Fibroblast of peridontal ligament (primary cell): Measurements from ENCODE around the gene PFDN1.
"Not testable (repeated sequence)": the region's sequence is repeated elsewhere in the genome, so short reads cannot be mapped to it uniquely, and the experiment has no call there.

Experiments used
- DNase-seq: peaks from one replicate; pipeline ENCODE4 v3.0.0-alpha.2; 2010; ENCODE audit errors: extremely low read depth

PFDN1 gene

GRCh38 chr5:140302786-140303639, at the start of gene PFDN1:
TSS of gene PFDN1 (minus strand) at chr5:140303101. CDS start at chr5:140303073, 28 bp downstream.
- DNase-seq = peak; percentile 95

DNA sequence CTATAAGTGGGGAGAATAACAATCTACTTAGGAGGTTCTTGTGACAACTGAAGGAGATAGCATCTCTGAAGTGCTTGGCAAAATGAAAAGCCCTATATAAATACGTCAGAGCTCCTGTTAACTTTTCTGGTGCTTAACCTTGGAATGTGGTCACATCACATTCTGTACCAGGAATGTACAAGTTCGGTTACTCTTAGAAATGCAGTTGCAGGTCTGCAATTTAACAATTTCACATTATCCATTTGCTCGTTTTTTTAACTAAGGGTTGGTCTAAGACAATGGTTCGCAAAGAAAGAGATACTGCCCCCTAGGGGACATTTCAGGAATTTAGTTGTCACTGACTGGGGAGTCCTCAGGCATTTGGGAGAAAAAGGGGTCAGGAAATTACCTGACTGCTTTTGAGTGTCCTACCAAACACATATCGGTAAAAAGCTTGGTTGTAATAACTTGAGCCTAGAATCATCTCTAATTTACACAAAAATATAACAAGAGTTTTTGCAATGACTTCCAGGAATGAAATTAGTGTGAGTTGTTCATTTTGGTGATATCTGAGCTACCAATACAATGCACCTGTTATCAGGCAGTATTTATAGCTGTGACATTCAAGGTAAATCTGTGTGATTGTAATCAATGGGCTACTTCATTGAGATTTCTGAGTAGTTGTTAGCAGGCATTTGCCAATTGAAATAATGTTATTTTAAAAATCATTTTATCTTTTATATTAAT, 48.9 kb upstream of the PFDN1 start:
- peak; percentile 87 for DNase-seq

GRCh38 chr5:140349244-140349643, 46.3 kb upstream of the PFDN1 start:
- DNase-seq = peak; percentile 31

- no peak for DNase-seq
These were observed 45.2 kb upstream of the PFDN1 start for GRCh38 chr5:140348104-140348503.

DNA sequence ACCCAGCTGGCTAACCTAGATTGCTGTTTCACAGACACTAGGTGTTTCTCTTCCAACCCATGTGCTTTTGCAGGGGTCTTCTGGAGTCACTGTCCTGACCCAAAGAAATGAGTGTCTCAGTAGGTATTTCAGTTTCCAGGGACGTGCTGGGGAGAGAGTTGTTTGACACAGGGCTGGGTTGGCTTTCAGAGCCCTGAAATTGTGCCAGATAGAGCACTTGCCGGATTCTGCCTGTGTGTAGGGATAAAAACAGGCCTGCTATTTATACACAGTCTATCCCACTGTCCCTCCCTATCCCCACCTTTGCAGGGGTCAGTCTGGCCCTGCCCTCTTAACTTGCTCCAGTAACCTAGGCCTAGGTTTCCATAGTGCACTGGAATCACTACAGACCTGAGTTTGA, 44.5 kb upstream of the PFDN1 start:
- no peak for DNase-seq

GRCh38 chr5:140346348-140347221, 43.7 kb upstream of the PFDN1 start, which contains the start of gene HBEGF:
TSS of gene HBEGF (minus strand) at chr5:140346603. CDS start at chr5:140346328, 275 bp downstream.
- DNase-seq = peak; percentile 52

- peak; percentile 61 for DNase-seq
These were observed 43.0 kb upstream of the PFDN1 start for GRCh38 chr5:140345919-140346347.

GRCh38 chr5:140344683-140345423, 42.0 kb upstream of the PFDN1 start:
- no peak for DNase-seq

- DNase-seq = not testable (repeated sequence)
These were observed 40.9 kb upstream of the PFDN1 start for GRCh38 chr5:140343849-140344248.

DNA sequence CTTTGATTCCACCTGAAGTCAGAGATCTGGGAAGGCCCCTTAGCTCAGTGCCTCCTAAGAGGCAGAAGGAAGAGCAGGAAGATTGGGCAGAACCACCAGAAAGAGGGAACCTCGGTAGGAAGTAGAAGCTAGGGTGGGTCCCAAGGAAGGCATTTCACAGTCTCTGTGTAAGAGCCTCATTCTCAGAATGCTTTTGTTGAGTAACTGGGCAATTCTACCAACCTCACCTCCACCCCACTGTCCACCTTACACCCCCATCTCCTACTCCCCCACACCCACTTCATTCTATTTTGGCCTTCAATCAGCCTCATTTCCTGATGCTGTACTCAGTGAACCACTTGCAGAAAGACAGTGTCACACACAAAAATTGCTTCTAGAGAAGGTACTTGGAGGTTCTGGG, 40.0 kb upstream of the PFDN1 start:
- no peak for DNase-seq

DNA sequence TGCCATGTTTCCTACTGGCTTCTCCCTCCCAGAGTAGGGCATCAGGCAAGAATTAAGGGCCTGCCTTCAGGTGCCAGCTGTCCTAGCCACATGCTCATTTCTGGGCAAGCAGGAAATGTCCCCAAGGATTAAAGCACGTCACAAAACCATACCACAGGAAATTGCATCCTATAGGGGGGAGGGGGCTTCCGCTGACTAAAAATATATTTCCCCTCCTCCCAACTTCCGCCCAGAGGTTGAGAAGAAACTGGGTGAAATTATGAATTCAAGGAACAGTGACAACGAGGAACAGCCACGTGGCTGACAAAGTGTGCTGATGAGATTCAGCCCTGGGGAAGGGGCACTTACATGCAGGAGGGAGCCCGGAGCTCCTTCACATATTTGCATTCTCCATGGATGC, 39.4 kb upstream of the PFDN1 start:
- no peak for DNase-seq

DNA sequence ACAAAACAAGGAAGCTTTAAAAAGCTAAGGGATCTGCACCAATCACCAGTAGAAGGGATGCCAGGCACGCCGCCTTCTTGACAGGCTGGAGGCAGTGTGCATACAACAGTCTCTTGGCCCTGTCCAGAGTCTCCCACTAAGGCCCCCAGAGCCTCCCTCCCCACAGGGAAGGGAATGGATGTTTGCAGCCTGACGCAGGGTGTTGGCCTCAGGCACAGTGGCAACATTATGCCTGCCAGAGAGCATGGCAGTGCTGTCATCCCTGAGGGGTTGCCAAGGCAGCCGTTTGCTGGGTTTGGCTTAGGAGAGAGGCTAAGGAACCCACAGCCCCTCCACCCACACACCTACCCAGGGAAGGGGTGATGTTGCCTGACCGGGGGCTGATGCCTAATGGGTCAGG, 38.7 kb upstream of the PFDN1 start:
- DNase-seq = no peak

DNA sequence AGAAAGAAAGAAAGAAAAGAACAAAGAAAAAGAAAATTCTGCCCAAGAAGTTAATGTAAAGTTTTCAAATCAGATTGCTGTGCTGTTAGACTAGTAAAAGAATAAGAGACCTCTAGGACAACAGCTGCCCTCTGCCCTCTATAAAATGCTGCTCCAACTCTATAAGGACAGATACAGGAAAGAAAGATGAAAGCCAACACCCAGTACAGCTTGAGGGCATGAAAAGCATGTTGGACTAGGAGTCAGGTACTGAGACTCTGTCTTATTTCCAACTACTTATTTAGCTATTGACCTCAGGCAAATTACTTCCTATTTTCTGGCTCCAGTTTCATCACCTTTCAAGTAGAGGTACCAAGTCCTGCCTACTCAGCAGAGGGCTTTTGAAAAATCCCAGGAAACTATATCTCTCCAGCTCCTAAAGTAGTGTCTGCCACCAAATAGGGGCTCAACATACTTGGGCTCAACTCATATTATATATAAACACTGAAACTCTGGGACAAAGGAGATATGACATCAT, 37.8 kb upstream of the PFDN1 start:
- no peak for DNase-seq

DNA sequence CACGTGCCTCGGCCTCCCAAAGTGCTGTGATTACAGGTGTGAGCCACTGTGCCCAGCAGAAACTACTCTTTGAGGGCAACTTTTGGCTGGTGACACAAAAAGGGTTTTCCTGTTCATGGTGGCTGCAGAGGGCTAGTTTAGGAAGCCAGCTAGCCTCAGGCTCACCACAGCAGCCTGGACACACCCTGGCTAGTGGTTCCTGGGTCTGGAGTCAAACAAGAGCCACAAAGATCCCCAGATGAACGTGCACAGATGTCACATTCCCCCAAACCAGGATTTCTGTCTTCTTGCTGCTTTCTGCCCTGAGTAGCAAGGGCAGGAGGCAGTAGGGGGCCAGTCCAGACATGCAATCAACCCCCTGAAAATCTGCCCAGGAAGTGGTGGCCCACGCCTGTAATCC, 36.7 kb upstream of the PFDN1 start:
- DNase-seq = no peak

DNA sequence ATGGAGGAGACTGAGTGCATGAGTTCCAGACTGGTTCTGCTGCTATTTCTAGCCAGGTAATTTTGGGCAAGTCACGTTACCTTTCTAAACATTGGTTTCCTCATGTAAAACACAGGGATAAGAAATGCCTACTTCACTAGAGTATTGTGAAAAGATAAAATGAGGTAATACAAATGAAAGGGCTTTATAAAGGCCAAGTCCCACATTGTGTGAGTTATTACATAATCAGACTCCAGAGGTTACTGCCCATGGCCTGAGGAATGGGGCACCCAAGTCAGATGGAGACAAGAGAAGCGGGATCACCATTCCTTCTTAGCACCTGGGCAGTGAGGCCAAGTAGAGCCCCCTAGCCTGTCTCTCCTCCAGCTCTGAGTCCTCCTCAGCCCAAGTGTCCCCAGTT, 36.0 kb upstream of the PFDN1 start:
- no peak for DNase-seq

GRCh38 chr5:140338336-140338735, 35.4 kb upstream of the PFDN1 start:
- no peak for DNase-seq

GRCh38 chr5:140337880-140338279, 35.0 kb upstream of the PFDN1 start:
- no peak for DNase-seq

- no peak for DNase-seq
These were observed 33.5 kb upstream of the PFDN1 start for GRCh38 chr5:140336388-140336787.

DNA sequence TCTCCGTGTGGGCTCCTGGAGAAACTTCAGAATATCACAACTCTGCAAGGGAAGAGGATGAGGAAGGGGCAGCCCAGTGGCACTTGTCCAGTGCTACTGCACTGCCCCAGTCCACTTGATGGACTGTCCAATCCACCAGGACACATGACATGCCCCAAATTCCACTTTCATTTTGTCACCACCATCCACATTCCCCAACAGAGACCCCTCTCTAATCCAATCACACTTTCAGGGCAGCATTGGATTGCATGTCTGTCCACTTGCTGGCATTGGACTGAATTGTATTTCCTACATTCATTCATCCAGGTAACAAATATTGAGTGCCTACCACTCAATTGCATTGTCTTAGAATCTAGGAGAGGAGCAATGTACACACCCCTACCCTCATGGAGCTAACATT, 28.7 kb upstream of the PFDN1 start:
- no peak for DNase-seq

DNA sequence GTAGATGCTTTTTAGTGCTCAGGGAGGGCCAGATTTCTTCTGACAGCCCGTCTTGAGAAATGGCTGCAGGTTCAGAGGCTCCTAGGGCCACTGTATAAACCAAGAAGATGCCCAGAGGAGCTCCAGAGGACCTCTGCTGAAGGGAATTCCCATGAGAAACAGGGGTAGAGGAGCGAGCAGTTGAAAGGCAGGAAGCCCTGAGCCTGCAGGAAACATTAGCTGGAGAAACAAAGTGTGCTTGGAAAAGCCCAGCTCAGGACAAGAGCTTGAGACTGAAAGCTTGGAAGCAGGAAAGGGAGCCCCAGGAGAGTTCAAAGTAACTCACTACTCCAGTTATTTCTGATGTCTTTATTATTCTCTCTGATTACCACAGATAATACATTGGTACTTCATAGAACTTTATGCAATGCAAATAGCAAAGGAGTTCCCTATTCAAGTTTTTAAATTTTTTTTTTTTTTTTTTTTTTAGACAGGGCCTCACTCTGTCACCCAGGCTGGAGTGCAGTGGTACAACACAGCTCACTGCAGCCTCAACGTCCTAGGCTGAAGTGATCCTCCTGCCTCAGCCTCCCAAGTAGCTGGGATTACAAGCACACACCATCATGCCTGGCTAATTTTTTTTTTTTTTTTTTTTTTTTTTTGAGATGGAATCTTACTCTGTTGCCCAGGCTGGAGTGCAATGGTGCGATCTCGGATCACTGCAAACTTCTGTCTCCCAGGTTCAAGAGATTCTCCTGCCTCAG, 27.0 kb upstream of the PFDN1 start:
- no peak for DNase-seq
